Activated CD4-positive, alpha-beta T cell treated with anti-CD3 and anti-CD28 coated beads for 48 hours (primary cell): ENCODE measurements around the gene PDE6B.
"Not testable (repeated sequence)": the region's sequence is repeated elsewhere in the genome, so short reads cannot be mapped to it uniquely, and the experiment has no call there.

Source experiments
- DNase-seq: peaks from one replicate; pipeline ENCODE4 v3.0.0-alpha.2; 2020

The PDE6B gene

GRCh38 chr4:622996-623913 is 2.1 kb upstream of the PDE6B start:
- no peak for DNase-seq

GRCh38 chr4:623914-624566 is 1.3 kb upstream of the PDE6B start:
- no peak for DNase-seq

- DNase-seq, result no peak
These were observed 323 bp downstream of the PDE6B start for GRCh38 chr4:625631-626161.

GRCh38 chr4:626201-627091 is 1.1 kb downstream of the PDE6B start:
- DNase-seq, result no peak

GRCh38 chr4:627347-628125 is 2.2 kb downstream of the PDE6B start:
- no peak for DNase-seq

GRCh38 chr4:628311-628741 is 3.0 kb downstream of the PDE6B start:
- no peak for DNase-seq

- DNase-seq, result no peak
These were observed 3.7 kb downstream of the PDE6B start for GRCh38 chr4:628821-629635.

GRCh38 chr4:629636-629914 is 4.2 kb downstream of the PDE6B start:
- DNase-seq, result no peak

GRCh38 chr4:629915-630641 is 4.7 kb downstream of the PDE6B start:
- no peak for DNase-seq

- DNase-seq, result no peak
These were observed 5.3 kb downstream of the PDE6B start for GRCh38 chr4:630656-631055.

- no peak for DNase-seq
These were observed 6.9 kb downstream of the PDE6B start for GRCh38 chr4:632196-632790.

- DNase-seq, result no peak
These were observed 7.6 kb downstream of the PDE6B start for GRCh38 chr4:632926-633325.

GRCh38 chr4:633406-633805 is 8.0 kb downstream of the PDE6B start:
- no peak for DNase-seq

- DNase-seq, result no peak
These were observed 8.7 kb downstream of the PDE6B start for GRCh38 chr4:633976-634598.

- no peak for DNase-seq
These were observed 9.2 kb downstream of the PDE6B start for GRCh38 chr4:634599-634985.

- DNase-seq, result not testable (repeated sequence)
These were observed 9.9 kb downstream of the PDE6B start for GRCh38 chr4:635066-635835.

GRCh38 chr4:635851-636627 is 10.7 kb downstream of the PDE6B start:
- no peak for DNase-seq

- DNase-seq, result no peak
These were observed 11.3 kb downstream of the PDE6B start for GRCh38 chr4:636628-637159.
